Body of pancreas (tissue), 4 donors: ENCODE measurements around the gene XRCC6. TPM values are rescaled to one million over a fixed set of nuclear protein-coding genes. Genes with fewer than 3 reads are reported as not detected.

Experiments used
- ATAC-seq: fragments of 150-250 bp; one replicate; pipeline ENCODE4 v1.9.1; 2016
- DNase-seq, 4 donors: peaks; one replicate each; pipeline ENCODE4 v3.0.0-alpha.2; 2019
- H3K27ac ChIP-seq, 4 donors: fragments of 200-600 bp; sonication (generic); 1 replicate in 3 of 4; 2 replicates in 1 of 4; pipeline versions ENCODE4 v1.5.1 to v1.6.1; 2016 to 2019; ENCODE audit warnings: mild to moderate bottlenecking in 1 of 4, mixed read lengths in 1 of 4, moderate library complexity in 1 of 4
- H3K27me3 ChIP-seq, 2 donors: fragments of 200-600 bp; sonication (generic); one replicate each; pipeline ENCODE4 v1.6.0; 2016; ENCODE audit warnings: mild to moderate bottlenecking in 1 of 2
- H3K36me3 ChIP-seq, 2 donors: fragments of 200-600 bp; sonication (generic); replicated peaks in 1 of 2; 2 replicates each; pipeline ENCODE4 v1.5.1; 2016; ENCODE audit warnings: low read depth in 2 of 2; ENCODE audit not compliant: insufficient read depth in 1 of 2
- H3K4me1 ChIP-seq: fragments of 200-600 bp; sonication (generic); one replicate; pipeline ENCODE4 v1.6.0; 2016
- H3K4me3 ChIP-seq, 2 donors: fragments of 200-600 bp; sonication (generic); 1 replicate in 1 of 2; 2 replicates in 1 of 2; pipeline ENCODE4 v1.5.1; 2016 to 2019
- H3K9me3 ChIP-seq, 3 donors: fragments of 200-600 bp; sonication (generic); 1 replicate in 2 of 3; 2 replicates in 1 of 3; pipeline ENCODE4 v1.5.1; 2016
- CTCF ChIP-seq, 7 experiments: fragments of 450-650 bp in 4 of 7; fragments of 200-600 bp in 3 of 7; sonication (generic) in 3 of 7; IDR thresholded peaks; one replicate each; pipeline ENCODE4 v1.5.1; 2016 to 2019; ENCODE audit warnings: antibody characterized with exemption in 7 of 7
- POLR2A ChIP-seq, 3 donors: fragments of 450-650 bp; IDR thresholded peaks; one replicate each; pipeline ENCODE4 v1.6.1; 2016; ENCODE audit warnings: antibody characterized with exemption in 3 of 3, mild to moderate bottlenecking in 2 of 3
- WGBS, 2 donors: methylation state at CpG; one replicate each; pipeline ENCODE4 v1.1.5; 2017; 5-methylcytosine and 5-hydroxymethylcytosine counted together
- intact Hi-C: fragments of 100-400 bp; cut with DNase I; formaldehyde crosslinking; loops from one replicate; pipeline ENCODE4 v1.15.1; 2023
- total RNA-seq, 2 donors: library from RNA; depleted of rRNA; stranded (reverse); fragments of >200 nt; gene quantifications; one replicate each; pipeline ENCODE4 v1.1.0, GENCODE V29; 2016

Gene XRCC6
- total RNA-seq, 2 donors from 2014 or later, result 68.7 to 102 TPM

DNA sequence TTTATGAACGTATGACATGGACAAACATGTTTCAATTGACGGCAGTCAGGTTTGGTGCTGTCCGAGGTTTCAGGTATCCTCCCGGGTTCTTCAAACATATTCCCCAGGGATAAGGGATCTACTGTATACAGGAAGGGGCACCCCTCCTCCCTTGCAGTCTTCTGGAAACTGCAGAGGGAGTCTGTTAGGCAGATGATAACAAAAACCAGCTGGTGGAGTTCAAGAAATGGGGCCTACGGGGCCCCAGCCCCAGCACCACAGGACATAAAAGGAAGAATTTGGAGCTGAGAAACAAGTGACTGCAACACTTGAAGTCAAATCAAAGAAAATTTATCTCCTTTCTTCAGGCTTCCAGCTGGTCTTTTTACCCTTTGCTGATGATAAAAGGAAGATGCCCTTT, 35.5 kb downstream of the XRCC6 start:
- DNase-seq (no peak), ATAC-seq (no peak)
- no peak for TF ChIP-seq CTCF (IDR thresholded peaks at IDR 0.05)
- no peak for TF ChIP-seq POLR2A (IDR thresholded peaks at IDR 0.05)
- WGBS, 2 donors, result 79 to 81% methylated on average over 5 of the region's 5 CpGs
- intact Hi-C loops, result no loop called here
- Histone ChIP-seq H3K27me3 (no peaks in the 10 kb centered on the region), H3K36me3 (peaks cover 16 to 63% of the 10 kb centered on the region in 2 donors), H3K4me3 (no peak overlapping the region), H3K9me3 (no peaks in the 10 kb centered on the region), H3K4me1 (no peaks in the 10 kb centered on the region), H3K27ac (no peak overlapping the region)

GRCh38 chr22:41657709-41658108, 36.6 kb downstream of the XRCC6 start:
- DNase-seq (no peak), ATAC-seq (no peak)
- intact Hi-C loops, result no loop called here
- no peaks in the 10 kb centered on the region for H3K9me3 ChIP-seq
- H3K27me3 ChIP-seq, result no peaks in the 10 kb centered on the region
- 91 to 98% methylated on average over 6 of the region's 6 CpGs for WGBS, 2 donors
- H3K36me3 ChIP-seq, result peaks cover 16 to 56% of the 10 kb centered on the region in 2 donors
- no peak overlapping the region for H3K27ac ChIP-seq
- H3K4me3 ChIP-seq, result no peak overlapping the region
- no peaks in the 10 kb centered on the region for H3K4me1 ChIP-seq
- TF ChIP-seq CTCF (IDR thresholded peaks at IDR 0.05), result no peak
- no peak for TF ChIP-seq POLR2A (IDR thresholded peaks at IDR 0.05)

GRCh38 chr22:41658869-41659268, 37.8 kb downstream of the XRCC6 start:
- ATAC-seq (no peak), DNase-seq (no peak)
- Histone ChIP-seq H3K27me3 (no peaks in the 10 kb centered on the region), H3K27ac (no peak overlapping the region), H3K9me3 (no peaks in the 10 kb centered on the region), H3K4me1 (no peaks in the 10 kb centered on the region), H3K36me3 (peaks cover 17 to 49% of the 10 kb centered on the region in 2 donors), H3K4me3 (no peak overlapping the region)
- intact Hi-C loops, result no loop called here
- 94 to 97% methylated on average over 17 of the region's 17 CpGs for WGBS, 2 donors
- TF ChIP-seq POLR2A (IDR thresholded peaks at IDR 0.05) (no peak), CTCF (IDR thresholded peaks at IDR 0.05) (no peak)

DNA sequence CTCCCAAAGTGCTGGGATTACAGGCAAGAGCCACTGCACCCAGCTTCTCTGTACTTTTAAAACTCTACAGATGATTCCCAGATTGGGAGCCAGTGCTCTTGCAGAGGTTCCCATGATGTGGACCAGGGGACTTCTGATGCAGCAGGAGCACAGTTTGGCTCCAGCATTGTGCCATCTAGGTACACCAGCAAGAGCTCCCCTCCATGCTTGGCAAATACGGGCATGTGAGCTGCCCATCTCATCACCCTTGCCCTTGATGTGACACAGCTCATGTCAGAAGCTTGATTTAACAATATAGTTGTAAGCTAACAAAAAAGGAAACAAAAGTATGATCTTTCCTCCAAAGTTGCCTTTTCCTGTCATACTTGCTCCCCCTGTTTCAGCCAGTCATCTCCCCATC, 38.8 kb downstream of the XRCC6 start:
- no peak overlapping the region for H3K4me3 ChIP-seq
- H3K9me3 ChIP-seq, result no peaks in the 10 kb centered on the region
- no peak overlapping the region for H3K27ac ChIP-seq
- TF ChIP-seq CTCF (IDR thresholded peaks at IDR 0.05) (no peak), POLR2A (IDR thresholded peaks at IDR 0.05) (no peak)
- H3K4me1 ChIP-seq, result no peaks in the 10 kb centered on the region
- ATAC-seq, result no peak
- no peak for DNase-seq
- no peaks in the 10 kb centered on the region for H3K27me3 ChIP-seq
- WGBS, 2 donors, result 86 to 88% methylated on average over 1 of the region's 1 CpG
- intact Hi-C loops, result no loop called here
- peaks cover 16 to 40% of the 10 kb centered on the region in 2 donors for H3K36me3 ChIP-seq

DNA sequence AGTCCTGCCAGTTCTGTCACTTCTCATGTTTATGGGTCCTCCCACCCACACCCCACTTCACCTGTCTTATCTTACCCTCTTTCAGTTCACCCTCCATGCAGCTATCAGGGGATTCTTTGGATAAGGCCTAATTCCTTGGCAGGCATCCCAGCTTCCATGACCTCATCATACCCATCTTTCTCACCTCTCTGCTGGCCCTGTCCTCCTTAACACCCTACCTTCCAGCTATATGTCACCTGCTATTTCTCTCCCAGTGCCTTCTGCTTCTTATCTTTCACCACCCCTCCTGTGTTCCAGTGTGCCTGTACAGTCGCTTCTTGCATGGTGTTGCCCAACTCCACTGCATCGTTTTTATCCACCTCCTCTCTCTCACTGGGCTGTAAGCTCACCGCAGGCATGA, 39.3 kb downstream of the XRCC6 start:
- Histone ChIP-seq H3K36me3 (peaks cover 16 to 37% of the 10 kb centered on the region in 2 donors), H3K27me3 (no peaks in the 10 kb centered on the region), H3K9me3 (no peaks in the 10 kb centered on the region), H3K4me1 (no peaks in the 10 kb centered on the region), H3K27ac (no peak overlapping the region), H3K4me3 (no peak overlapping the region)
- TF ChIP-seq POLR2A (IDR thresholded peaks at IDR 0.05) (no peak), CTCF (IDR thresholded peaks at IDR 0.05) (no peak)
- WGBS, 2 donors, result 69 to 76% methylated on average over 3 of the region's 3 CpGs
- DNase-seq, result no peak
- ATAC-seq, result no peak
- intact Hi-C loops, result no loop called here
